Thyroid gland (tissue), 4 donors: Measurements from ENCODE around the gene RAB5B.

Experiments used
- POLR2A ChIP-seq, 2 donors: fragments of 450-650 bp; IDR thresholded peaks; one replicate each; pipeline ENCODE4 v1.6.1; 2017; ENCODE audit warnings: antibody characterized with exemption in 2 of 2, mild to moderate bottlenecking in 2 of 2, moderate library complexity in 1 of 2
- TF ChIP-seq, protein P1 (sequence below), 6 experiments: fragments of 200-600 bp in 3 of 6; fragments of 450-650 bp in 3 of 6; sonication (generic) in 3 of 6; IDR thresholded peaks; one replicate each; pipeline ENCODE4 v1.5.1; 2016 to 2019; ENCODE audit warnings: antibody characterized with exemption in 6 of 6, mild to moderate bottlenecking in 2 of 6, inconsistent platforms in 1 of 6, moderate library complexity in 1 of 6

DNA sequence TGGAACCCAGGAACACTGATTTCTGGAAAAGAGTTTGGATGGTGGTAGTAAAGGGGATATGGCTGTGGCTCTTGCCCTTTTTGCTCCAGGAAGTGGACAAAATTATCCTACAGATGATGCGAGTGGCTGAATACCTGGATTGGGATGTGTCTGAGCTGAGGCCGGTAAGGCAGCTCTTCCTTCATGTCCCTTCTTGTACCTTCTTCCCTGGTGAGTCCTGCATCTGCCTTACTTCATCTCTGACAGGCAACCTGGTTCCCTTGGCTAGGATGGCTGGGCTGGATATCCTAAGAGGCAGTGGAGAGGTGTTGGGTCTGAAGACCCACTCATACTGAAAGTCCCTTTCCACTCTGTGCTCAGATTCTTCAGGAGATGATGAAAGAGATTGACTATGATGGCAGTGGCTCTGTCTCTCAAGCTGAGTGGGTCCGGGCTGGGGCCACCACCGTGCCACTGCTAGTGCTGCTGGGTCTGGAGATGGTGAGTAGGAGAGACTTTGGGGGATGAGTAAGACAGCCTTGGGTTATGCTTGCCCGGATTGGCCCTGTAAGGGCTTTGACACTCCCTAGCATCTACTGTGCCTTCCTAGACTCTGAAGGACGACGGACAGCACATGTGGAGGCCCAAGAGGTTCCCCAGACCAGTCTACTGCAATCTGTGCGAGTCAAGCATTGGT is 34.9 kb upstream of the RAB5B start:
- TF ChIP-seq, protein P1, sequence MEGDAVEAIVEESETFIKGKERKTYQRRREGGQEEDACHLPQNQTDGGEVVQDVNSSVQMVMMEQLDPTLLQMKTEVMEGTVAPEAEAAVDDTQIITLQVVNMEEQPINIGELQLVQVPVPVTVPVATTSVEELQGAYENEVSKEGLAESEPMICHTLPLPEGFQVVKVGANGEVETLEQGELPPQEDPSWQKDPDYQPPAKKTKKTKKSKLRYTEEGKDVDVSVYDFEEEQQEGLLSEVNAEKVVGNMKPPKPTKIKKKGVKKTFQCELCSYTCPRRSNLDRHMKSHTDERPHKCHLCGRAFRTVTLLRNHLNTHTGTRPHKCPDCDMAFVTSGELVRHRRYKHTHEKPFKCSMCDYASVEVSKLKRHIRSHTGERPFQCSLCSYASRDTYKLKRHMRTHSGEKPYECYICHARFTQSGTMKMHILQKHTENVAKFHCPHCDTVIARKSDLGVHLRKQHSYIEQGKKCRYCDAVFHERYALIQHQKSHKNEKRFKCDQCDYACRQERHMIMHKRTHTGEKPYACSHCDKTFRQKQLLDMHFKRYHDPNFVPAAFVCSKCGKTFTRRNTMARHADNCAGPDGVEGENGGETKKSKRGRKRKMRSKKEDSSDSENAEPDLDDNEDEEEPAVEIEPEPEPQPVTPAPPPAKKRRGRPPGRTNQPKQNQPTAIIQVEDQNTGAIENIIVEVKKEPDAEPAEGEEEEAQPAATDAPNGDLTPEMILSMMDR (IDR thresholded peaks at IDR 0.05) = no peak
- no peak for TF ChIP-seq POLR2A (IDR thresholded peaks at IDR 0.05)
